ENCODE data around the gene LY6G5C. TPM values are rescaled to one million over a fixed set of nuclear protein-coding genes. Genes with fewer than 3 reads are reported as not detected.
A peak's percentile ranks its signal among the peaks of the same experiment; 100 is the strongest.

LY6G5C gene
- polyA plus RNA-seq, 3 donors, result 4.8 to 7.3 (median 5.8) TPM

DNA sequence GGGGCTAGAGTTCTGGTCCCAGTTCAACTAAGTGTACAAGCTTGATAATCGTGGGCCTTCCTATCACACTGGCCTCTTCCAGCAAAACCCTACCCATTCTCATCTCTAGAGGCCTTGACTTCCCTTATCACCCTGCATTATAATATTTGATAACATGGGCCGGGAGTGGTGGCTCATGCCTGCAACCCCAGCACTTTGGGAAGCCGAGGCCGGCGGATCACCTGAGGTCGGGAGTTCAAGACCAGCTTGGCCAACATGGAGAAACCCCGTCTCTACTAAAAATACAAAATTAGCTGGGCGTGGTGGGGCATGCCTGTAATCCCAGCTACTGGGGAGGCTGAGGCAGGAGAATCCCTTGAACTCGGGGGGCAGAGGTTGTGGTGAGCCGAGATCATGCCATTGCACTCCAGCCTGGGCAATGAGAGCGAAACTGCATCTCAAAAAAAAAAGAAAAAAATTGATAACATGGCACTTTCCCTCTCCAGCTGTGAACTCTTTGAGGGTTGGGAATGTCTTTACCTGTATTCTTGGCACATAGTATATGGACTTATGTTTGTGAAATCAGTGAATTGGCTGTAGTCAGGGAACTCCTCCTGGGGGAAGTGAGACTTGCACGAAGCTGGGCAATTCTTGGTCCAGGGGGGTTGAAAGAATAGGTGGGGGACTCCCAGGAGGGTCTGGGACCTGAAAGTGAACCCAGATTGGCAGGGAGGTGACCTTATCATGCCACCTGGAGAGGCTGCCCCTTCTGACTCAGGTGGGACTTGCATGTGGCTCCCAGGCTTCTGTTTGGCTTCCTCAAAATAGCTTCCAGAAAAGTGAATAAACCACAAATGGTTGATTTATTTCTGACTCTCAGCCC lies 19.4 kb downstream of the LY6G5C start:
- no peaks in the 10 kb centered on the region for H3K27me3 ChIP-seq (ENCODE audit: control insufficient read depth in 2 of 2, insufficient read depth in 2 of 2, low read length in 2 of 2)
- H3K4me1 ChIP-seq (ENCODE audit: control insufficient read depth in 1 of 2, insufficient read depth in 2 of 2, low read length in 2 of 2), result peaks cover 61 to 87% of the 10 kb centered on the region in 2 donors
- intact Hi-C loops (cut with micrococcal nuclease), result loop anchor here in 1 of 2 donors (5.0 kb wide), 1 partner anchor 114 kb away; the partner anchor contains the start of genes ATP6V1G2 and NFKBIL1
- H3K4me3 ChIP-seq (replicated peaks in 1 of 3; ENCODE audit: low read depth in 2 of 3, low read length in 3 of 3), result peak overlapping the region in 1 of 3 experiments; percentile 89
- peaks cover 0 to 2% (median 0%) of the 10 kb centered on the region in 7 donors for H3K9me3 Mint-ChIP-seq
- peaks cover 79% of the 10 kb centered on the region for H3K79me2 ChIP-seq (ENCODE audit: insufficient read depth, low read length)
- WGBS (ENCODE audit: insufficient coverage), result 74% methylated on average over 3 of the region's 12 CpGs
- H3K36me3 Mint-ChIP-seq, result peaks cover 34 to 58% of the 10 kb centered on the region in 2 donors
- peaks cover 0 to 1% (median 0%) of the 10 kb centered on the region in 3 donors for H3K27me3 Mint-ChIP-seq (ENCODE audit: low read depth in 3 of 3)
- H3K9me3 ChIP-seq (replicated peaks in 1 of 2; ENCODE audit: control insufficient read depth in 1 of 2, insufficient read depth in 1 of 2, low read length in 2 of 2), result no peaks in the 10 kb centered on the region
- peaks cover 15 to 42% of the 10 kb centered on the region in 2 donors for H3K36me3 ChIP-seq (replicated peaks in 1 of 2; ENCODE audit: control insufficient read depth in 1 of 2, insufficient read depth in 2 of 2, low read length in 2 of 2)
- peak overlapping the region; percentile 52 to 80 for H3K27ac ChIP-seq (ENCODE audit: low read depth in 1 of 2, low read length in 2 of 2)
- peak overlapping the region; percentile 77 for H3K9ac ChIP-seq (ENCODE audit: insufficient read depth, low read length, poor library complexity, severe bottlenecking)
- TF ChIP-seq, protein P1, sequence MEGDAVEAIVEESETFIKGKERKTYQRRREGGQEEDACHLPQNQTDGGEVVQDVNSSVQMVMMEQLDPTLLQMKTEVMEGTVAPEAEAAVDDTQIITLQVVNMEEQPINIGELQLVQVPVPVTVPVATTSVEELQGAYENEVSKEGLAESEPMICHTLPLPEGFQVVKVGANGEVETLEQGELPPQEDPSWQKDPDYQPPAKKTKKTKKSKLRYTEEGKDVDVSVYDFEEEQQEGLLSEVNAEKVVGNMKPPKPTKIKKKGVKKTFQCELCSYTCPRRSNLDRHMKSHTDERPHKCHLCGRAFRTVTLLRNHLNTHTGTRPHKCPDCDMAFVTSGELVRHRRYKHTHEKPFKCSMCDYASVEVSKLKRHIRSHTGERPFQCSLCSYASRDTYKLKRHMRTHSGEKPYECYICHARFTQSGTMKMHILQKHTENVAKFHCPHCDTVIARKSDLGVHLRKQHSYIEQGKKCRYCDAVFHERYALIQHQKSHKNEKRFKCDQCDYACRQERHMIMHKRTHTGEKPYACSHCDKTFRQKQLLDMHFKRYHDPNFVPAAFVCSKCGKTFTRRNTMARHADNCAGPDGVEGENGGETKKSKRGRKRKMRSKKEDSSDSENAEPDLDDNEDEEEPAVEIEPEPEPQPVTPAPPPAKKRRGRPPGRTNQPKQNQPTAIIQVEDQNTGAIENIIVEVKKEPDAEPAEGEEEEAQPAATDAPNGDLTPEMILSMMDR (IDR thresholded peaks at IDR 0.05), result no peak
- peak overlapping the region; percentile 93 to 97 for H3K4me3 Mint-ChIP-seq
- H3K27ac Mint-ChIP-seq, result peak overlapping the region; percentile 86 to 95 (median 93)
- H3K4me2 ChIP-seq (replicated peaks; ENCODE audit: extremely low read depth, low read length, poor library complexity, severe bottlenecking), result peak overlapping the region; percentile 87
- H4K20me1 ChIP-seq (ENCODE audit: insufficient read depth, low read length), result peaks cover 26% of the 10 kb centered on the region
- peak overlapping the region; percentile 78 for H2AFZ ChIP-seq (ENCODE audit: insufficient read depth, low read depth, low read length, poor library complexity, severe bottlenecking)
- H3K4me1 Mint-ChIP-seq, result peaks cover 73% of the 10 kb centered on the region
- DNase-seq, result no peak

DNA sequence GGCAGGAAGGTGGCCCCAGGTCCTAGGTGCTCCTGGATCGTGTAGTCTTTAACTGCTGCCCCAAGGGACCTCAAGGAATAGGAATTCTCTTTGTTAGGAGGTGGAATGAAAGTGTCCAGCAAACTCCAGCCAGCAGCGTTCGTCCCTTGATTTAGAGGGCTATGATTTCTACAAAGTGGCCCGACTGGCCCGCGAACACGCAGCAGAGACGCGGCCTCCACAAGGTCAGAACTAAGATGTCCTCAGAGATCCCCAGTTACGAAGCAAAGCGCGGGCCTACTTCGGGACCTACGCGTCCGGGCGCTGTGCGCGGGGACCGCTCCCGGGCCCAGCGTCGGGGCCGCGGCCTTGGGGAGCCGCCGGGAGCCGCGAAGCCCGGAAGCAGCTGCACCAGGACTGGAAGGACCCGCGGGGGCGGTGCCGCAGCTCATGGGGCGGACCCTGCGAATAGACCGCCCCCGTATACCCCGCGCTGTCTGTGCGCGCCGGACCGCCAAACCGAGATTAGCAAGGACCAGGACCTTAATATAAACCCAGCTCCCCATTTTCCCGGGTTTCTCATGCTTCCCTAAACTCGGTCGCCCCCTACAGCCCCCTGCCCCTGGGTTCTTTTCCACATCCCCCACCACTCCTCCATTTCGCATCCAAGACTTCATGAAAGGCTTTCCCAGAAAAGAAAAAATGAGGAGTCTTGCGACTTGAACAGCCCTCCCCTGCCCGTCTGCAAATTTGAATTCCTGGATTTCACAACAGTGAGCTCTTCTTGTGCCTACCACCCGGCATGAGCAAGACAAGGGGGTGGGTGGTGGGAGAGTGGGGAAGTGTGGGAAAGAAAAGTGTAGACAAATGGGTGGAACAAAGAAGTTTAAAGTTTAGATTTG lies 20.2 kb downstream of the LY6G5C start, which contains the start of gene C6orf47:
Gene C6orf47, minus strand, starts transcription at position 398 of the 881 bp plus-strand sequence. CDS start 831 bp downstream, outside the sequence.
- H3K36me3 ChIP-seq (replicated peaks in 1 of 2; ENCODE audit: control insufficient read depth in 1 of 2, insufficient read depth in 2 of 2, low read length in 2 of 2), result peaks cover 15 to 51% of the 10 kb centered on the region in 2 donors
- DNase-seq, result peak in 2 of 3 donors; percentile 57 to 67
- peak within 1 kb of the TSS; percentile 92 to 97 (median 95) for H3K27ac Mint-ChIP-seq
- peak within 1 kb of the TSS; percentile 71 to 89 (median 79) for H3K4me3 ChIP-seq (replicated peaks in 1 of 3; ENCODE audit: low read depth in 2 of 3, low read length in 3 of 3)
- peaks cover 26% of the 10 kb centered on the region for H4K20me1 ChIP-seq (ENCODE audit: insufficient read depth, low read length)
- peak within 1 kb of the TSS; percentile 93 to 97 for H3K4me3 Mint-ChIP-seq
- under 1% methylated on average over 51 of the region's 52 CpGs for WGBS (ENCODE audit: insufficient coverage)
- H2AFZ ChIP-seq (ENCODE audit: insufficient read depth, low read depth, low read length, poor library complexity, severe bottlenecking), result peak within 1 kb of the TSS; percentile 78
- H3K27me3 Mint-ChIP-seq (ENCODE audit: low read depth in 3 of 3), result peaks cover 0 to under 1% (median 0%) of the 10 kb centered on the region in 3 donors
- peak within 1 kb of the TSS; percentile 77 for H3K9ac ChIP-seq (ENCODE audit: insufficient read depth, low read length, poor library complexity, severe bottlenecking)
- H3K4me2 ChIP-seq (replicated peaks; ENCODE audit: extremely low read depth, low read length, poor library complexity, severe bottlenecking), result peak within 1 kb of the TSS; percentile 87
- peaks cover 79% of the 10 kb centered on the region for H3K79me2 ChIP-seq (ENCODE audit: insufficient read depth, low read length)
- H3K36me3 Mint-ChIP-seq, result peaks cover 43 to 67% of the 10 kb centered on the region in 2 donors
- H3K9me3 ChIP-seq (replicated peaks in 1 of 2; ENCODE audit: control insufficient read depth in 1 of 2, insufficient read depth in 1 of 2, low read length in 2 of 2), result no peaks in the 10 kb centered on the region
- H3K4me1 ChIP-seq (ENCODE audit: control insufficient read depth in 1 of 2, insufficient read depth in 2 of 2, low read length in 2 of 2), result peaks cover 58 to 83% of the 10 kb centered on the region in 2 donors
- intact Hi-C loops (cut with micrococcal nuclease), result loop anchor here in 1 of 2 donors (5.0 kb wide), 1 partner anchor 113 kb away; the partner anchor contains the start of genes ATP6V1G2 and NFKBIL1
- H3K27ac ChIP-seq (ENCODE audit: low read depth in 1 of 2, low read length in 2 of 2), result peak within 1 kb of the TSS; percentile 70 to 80
- peaks cover 0 to 2% (median 0%) of the 10 kb centered on the region in 7 donors for H3K9me3 Mint-ChIP-seq
- peaks cover 77% of the 10 kb centered on the region for H3K4me1 Mint-ChIP-seq
- H3K27me3 ChIP-seq (ENCODE audit: control insufficient read depth in 2 of 2, insufficient read depth in 2 of 2, low read length in 2 of 2), result no peaks in the 10 kb centered on the region
- TF ChIP-seq, protein P1 (IDR thresholded peaks at IDR 0.05), result no peak

Measured in CD14-positive monocyte (primary cell).